ENCODE data around the gene BCKDHB. TPM values are rescaled to one million over a fixed set of nuclear protein-coding genes. Genes with fewer than 3 reads are reported as not detected.
A peak's percentile ranks its signal among the peaks of the same experiment; 100 is the strongest.

Gene BCKDHB
- polyA plus RNA-seq, 1 of the 3 experiments (the other 2 are of a cell fraction), result 19.9 TPM

DNA sequence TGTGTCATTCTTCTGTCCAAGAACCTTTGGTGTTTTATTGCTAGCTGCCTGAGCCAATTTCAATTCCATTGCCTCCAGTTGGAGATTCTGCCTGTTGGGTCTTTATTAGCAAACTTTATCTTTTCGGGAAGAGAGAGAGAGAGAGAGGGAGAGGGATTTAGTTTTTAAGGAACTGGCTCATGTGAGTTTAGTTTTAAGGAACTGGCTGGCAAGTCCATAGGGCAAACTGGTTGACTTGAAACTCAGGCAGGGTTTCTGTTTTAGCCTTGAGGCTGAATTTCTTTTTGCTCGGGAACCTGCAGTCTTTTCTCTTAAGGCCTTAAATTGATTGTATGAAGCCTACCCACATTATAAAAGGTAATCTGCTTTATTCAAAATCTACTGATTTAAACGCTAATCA is 23.0 kb downstream of the BCKDHB start:
- no peaks in the 10 kb centered on the region for H4K20me1 ChIP-seq (ENCODE audit: insufficient read depth)
- H3K27ac ChIP-seq (ENCODE audit: low read depth in 2 of 2, low read length in 1 of 2), result peak overlapping the region in 1 of 2 experiments; percentile 88; a peak in 2 of 4 replicates
- H3K9me2 ChIP-seq, result no peaks in the 10 kb centered on the region
- peaks cover 0 to 3% of the 10 kb centered on the region in 2 experiments; a peak in 1 of 4 replicates for H3K4me1 ChIP-seq (ENCODE audit: control insufficient read depth in 1 of 2, insufficient read depth in 2 of 2, low read depth in 1 of 2, low read length in 1 of 2)
- ChIA-PET CTCF (no interaction called here), POLR2A (no interaction called here)
- no peak overlapping the region for H3K4me2 ChIP-seq
- no peaks in the 10 kb centered on the region for H3K79me2 ChIP-seq (ENCODE audit: insufficient read depth)
- no peak overlapping the region for H3K9ac ChIP-seq
- TF ChIP-seq EZH2phosphoT487 (IDR thresholded peaks at IDR 0.05; ENCODE audit: borderline replicate concordance, low read depth), result no peak
- TF ChIP-seq JUND (IDR thresholded peaks at IDR 0.05), result no peak
- TF ChIP-seq, protein P1, sequence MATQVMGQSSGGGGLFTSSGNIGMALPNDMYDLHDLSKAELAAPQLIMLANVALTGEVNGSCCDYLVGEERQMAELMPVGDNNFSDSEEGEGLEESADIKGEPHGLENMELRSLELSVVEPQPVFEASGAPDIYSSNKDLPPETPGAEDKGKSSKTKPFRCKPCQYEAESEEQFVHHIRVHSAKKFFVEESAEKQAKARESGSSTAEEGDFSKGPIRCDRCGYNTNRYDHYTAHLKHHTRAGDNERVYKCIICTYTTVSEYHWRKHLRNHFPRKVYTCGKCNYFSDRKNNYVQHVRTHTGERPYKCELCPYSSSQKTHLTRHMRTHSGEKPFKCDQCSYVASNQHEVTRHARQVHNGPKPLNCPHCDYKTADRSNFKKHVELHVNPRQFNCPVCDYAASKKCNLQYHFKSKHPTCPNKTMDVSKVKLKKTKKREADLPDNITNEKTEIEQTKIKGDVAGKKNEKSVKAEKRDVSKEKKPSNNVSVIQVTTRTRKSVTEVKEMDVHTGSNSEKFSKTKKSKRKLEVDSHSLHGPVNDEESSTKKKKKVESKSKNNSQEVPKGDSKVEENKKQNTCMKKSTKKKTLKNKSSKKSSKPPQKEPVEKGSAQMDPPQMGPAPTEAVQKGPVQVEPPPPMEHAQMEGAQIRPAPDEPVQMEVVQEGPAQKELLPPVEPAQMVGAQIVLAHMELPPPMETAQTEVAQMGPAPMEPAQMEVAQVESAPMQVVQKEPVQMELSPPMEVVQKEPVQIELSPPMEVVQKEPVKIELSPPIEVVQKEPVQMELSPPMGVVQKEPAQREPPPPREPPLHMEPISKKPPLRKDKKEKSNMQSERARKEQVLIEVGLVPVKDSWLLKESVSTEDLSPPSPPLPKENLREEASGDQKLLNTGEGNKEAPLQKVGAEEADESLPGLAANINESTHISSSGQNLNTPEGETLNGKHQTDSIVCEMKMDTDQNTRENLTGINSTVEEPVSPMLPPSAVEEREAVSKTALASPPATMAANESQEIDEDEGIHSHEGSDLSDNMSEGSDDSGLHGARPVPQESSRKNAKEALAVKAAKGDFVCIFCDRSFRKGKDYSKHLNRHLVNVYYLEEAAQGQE (IDR thresholded peaks at IDR 0.05; ENCODE audit: low read depth, low read length), result no peak
- TF ChIP-seq, protein P2, sequence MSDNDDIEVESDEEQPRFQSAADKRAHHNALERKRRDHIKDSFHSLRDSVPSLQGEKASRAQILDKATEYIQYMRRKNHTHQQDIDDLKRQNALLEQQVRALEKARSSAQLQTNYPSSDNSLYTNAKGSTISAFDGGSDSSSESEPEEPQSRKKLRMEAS (IDR thresholded peaks at IDR 0.05; ENCODE audit: low read depth), result no peak
- TF ChIP-seq, protein P3, sequence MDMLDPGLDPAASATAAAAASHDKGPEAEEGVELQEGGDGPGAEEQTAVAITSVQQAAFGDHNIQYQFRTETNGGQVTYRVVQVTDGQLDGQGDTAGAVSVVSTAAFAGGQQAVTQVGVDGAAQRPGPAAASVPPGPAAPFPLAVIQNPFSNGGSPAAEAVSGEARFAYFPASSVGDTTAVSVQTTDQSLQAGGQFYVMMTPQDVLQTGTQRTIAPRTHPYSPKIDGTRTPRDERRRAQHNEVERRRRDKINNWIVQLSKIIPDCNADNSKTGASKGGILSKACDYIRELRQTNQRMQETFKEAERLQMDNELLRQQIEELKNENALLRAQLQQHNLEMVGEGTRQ (IDR thresholded peaks at IDR 0.05; ENCODE audit: borderline replicate concordance, low read depth, low read length), result no peak
- no peak for TF ChIP-seq EP300 (IDR thresholded peaks at IDR 0.05; ENCODE audit: borderline replicate concordance in 1 of 2, low read depth in 1 of 2, low read length in 1 of 2)
- no peak for TF ChIP-seq RAD21 (IDR thresholded peaks at IDR 0.05; ENCODE audit: low read length)
- no peak for TF ChIP-seq MEF2A (IDR thresholded peaks at IDR 0.05; ENCODE audit: borderline replicate concordance, low read depth)
- no peak for DNase-seq
- H3K36me3 ChIP-seq (replicated peaks in 1 of 2; ENCODE audit: control insufficient read depth in 1 of 2, insufficient read depth in 2 of 2, low read length in 1 of 2), result peaks cover 4 to 26% of the 10 kb centered on the region in 2 experiments
- H3K9me3 ChIP-seq, result no peaks in the 10 kb centered on the region
- H3K27me3 ChIP-seq (ENCODE audit: insufficient read depth), result no peaks in the 10 kb centered on the region
- 91% methylated on average over 3 of the region's 3 CpGs for WGBS (ENCODE audit: low lambda C conversion rate)
- H2AFZ ChIP-seq (ENCODE audit: low read depth), result no peak overlapping the region
- no peak overlapping the region for H3K4me3 ChIP-seq (ENCODE audit: low read depth in 2 of 2, low read length in 1 of 2)
- H3F3A ChIP-seq (replicated peaks; ENCODE audit: insufficient read depth), result peaks cover 16% of the 10 kb centered on the region

DNA sequence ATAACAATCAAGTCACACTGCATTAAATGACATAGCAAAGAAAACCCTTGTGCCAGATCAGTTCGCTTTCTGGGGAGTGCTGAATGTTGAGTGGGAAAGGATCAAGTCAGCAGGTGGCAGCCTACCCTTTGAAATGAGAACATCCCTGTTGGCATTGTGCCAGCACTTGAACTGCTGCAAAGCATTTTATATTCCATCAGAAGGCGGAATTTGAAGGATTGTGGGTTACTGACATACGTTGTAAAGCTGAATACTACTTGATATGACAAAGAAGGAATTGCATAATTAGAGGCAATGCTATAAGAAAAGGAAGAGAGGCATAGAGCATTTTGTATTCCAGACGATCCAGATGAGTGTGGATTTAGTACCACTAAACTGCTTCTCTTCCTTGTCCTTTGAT is 26.5 kb downstream of the BCKDHB start:
- DNase-seq, result peak; percentile 39
- no peaks in the 10 kb centered on the region for H3K27me3 ChIP-seq (ENCODE audit: insufficient read depth)
- H3K4me2 ChIP-seq, result no peak overlapping the region
- H3K9ac ChIP-seq, result no peak overlapping the region
- CTCF ChIA-PET, result interaction anchor here (0.7 to 2.1 kb wide), 14 partner anchors 19 to 1620 kb away, joined by 3 to 7 read pairs (median 4); partner anchors contain the start of gene BCKDHB
- TF ChIP-seq, protein P4, sequence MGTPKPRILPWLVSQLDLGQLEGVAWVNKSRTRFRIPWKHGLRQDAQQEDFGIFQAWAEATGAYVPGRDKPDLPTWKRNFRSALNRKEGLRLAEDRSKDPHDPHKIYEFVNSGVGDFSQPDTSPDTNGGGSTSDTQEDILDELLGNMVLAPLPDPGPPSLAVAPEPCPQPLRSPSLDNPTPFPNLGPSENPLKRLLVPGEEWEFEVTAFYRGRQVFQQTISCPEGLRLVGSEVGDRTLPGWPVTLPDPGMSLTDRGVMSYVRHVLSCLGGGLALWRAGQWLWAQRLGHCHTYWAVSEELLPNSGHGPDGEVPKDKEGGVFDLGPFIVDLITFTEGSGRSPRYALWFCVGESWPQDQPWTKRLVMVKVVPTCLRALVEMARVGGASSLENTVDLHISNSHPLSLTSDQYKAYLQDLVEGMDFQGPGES (IDR thresholded peaks at IDR 0.05; ENCODE audit: low read depth, low read length), result no peak
- TF ChIP-seq POLR2AphosphoS5 (IDR thresholded peaks at IDR 0.05; ENCODE audit: low read depth, low read length) (peak; percentile 12; the same call in 1 of the 2 replicates), SMC3 (IDR thresholded peaks at IDR 0.05; ENCODE audit: low read depth, low read length) (peak; percentile 68), EP300 (IDR thresholded peaks at IDR 0.05; ENCODE audit: borderline replicate concordance in 1 of 2, low read depth in 1 of 2, low read length in 1 of 2) (no peak), RAD21 (IDR thresholded peaks at IDR 0.05; ENCODE audit: low read length) (peak; percentile 86), NFIC (IDR thresholded peaks at IDR 0.05; ENCODE audit: borderline replicate concordance) (peak; percentile 99)
- TF ChIP-seq, protein P5, sequence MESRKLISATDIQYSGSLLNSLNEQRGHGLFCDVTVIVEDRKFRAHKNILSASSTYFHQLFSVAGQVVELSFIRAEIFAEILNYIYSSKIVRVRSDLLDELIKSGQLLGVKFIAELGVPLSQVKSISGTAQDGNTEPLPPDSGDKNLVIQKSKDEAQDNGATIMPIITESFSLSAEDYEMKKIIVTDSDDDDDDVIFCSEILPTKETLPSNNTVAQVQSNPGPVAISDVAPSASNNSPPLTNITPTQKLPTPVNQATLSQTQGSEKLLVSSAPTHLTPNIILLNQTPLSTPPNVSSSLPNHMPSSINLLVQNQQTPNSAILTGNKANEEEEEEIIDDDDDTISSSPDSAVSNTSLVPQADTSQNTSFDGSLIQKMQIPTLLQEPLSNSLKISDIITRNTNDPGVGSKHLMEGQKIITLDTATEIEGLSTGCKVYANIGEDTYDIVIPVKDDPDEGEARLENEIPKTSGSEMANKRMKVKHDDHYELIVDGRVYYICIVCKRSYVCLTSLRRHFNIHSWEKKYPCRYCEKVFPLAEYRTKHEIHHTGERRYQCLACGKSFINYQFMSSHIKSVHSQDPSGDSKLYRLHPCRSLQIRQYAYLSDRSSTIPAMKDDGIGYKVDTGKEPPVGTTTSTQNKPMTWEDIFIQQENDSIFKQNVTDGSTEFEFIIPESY (IDR thresholded peaks at IDR 0.05; ENCODE audit: borderline replicate concordance, low read depth), result no peak
- TF ChIP-seq, protein P6, sequence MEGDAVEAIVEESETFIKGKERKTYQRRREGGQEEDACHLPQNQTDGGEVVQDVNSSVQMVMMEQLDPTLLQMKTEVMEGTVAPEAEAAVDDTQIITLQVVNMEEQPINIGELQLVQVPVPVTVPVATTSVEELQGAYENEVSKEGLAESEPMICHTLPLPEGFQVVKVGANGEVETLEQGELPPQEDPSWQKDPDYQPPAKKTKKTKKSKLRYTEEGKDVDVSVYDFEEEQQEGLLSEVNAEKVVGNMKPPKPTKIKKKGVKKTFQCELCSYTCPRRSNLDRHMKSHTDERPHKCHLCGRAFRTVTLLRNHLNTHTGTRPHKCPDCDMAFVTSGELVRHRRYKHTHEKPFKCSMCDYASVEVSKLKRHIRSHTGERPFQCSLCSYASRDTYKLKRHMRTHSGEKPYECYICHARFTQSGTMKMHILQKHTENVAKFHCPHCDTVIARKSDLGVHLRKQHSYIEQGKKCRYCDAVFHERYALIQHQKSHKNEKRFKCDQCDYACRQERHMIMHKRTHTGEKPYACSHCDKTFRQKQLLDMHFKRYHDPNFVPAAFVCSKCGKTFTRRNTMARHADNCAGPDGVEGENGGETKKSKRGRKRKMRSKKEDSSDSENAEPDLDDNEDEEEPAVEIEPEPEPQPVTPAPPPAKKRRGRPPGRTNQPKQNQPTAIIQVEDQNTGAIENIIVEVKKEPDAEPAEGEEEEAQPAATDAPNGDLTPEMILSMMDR (IDR thresholded peaks at IDR 0.05), result peak; percentile 74
- H3K9me2 ChIP-seq, result no peaks in the 10 kb centered on the region
- no peaks in the 10 kb centered on the region; the same call in 1 of the 2 replicates for H3K9me3 ChIP-seq
- H3K4me3 ChIP-seq (ENCODE audit: low read depth in 2 of 2, low read length in 1 of 2), result no peak overlapping the region; a peak in 1 of 4 replicates
- H4K20me1 ChIP-seq (ENCODE audit: insufficient read depth), result no peaks in the 10 kb centered on the region
- WGBS (ENCODE audit: low lambda C conversion rate), result 58% methylated on average over 4 of the region's 4 CpGs
- H3F3A ChIP-seq (replicated peaks; ENCODE audit: insufficient read depth), result peaks cover 10% of the 10 kb centered on the region
- no peak overlapping the region; the same call in 1 of the 2 replicates for H2AFZ ChIP-seq (ENCODE audit: low read depth)
- H3K27ac ChIP-seq (ENCODE audit: low read depth in 2 of 2, low read length in 1 of 2), result no peak overlapping the region
- POLR2A ChIA-PET, result no interaction called here
- peaks cover 28 to 32% of the 10 kb centered on the region in 2 experiments for H3K36me3 ChIP-seq (replicated peaks in 1 of 2; ENCODE audit: control insufficient read depth in 1 of 2, insufficient read depth in 2 of 2, low read length in 1 of 2)
- H3K79me2 ChIP-seq (ENCODE audit: insufficient read depth), result no peaks in the 10 kb centered on the region
- H3K4me1 ChIP-seq (ENCODE audit: control insufficient read depth in 1 of 2, insufficient read depth in 2 of 2, low read depth in 1 of 2, low read length in 1 of 2), result peaks cover 0 to 3% of the 10 kb centered on the region in 2 experiments; a peak in 1 of 4 replicates

Data from SK-N-SH (cell line).